ENCODE results near the gene GDF2. TPM values are rescaled to one million over a fixed set of nuclear protein-coding genes. Genes with fewer than 3 reads are reported as not detected.

GDF2 gene
- polyA plus RNA-seq, 1 donor = not detected

- peak; percentile 60 for DNase-seq
These were observed 10.2 kb upstream of the GDF2 start for GRCh38 chr10:47311932-47312662.

DNA sequence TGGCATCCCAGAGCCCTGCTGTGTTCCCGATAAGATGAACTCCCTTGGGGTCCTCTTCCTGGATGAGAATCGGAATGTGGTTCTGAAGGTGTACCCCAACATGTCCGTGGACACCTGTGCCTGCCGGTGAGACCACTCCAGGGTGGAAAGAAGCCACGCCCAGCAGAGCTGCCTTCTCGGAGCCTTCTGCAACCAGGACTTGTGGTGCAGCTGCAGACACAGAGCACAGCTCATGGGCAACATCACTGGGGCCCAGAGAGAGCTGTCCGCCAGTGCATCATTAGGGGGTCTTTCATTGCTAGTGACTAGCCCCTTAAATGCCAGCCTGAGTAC, 9.6 kb upstream of the GDF2 start:
- no peak for DNase-seq

GRCh38 chr10:47314416-47314970, 7.8 kb upstream of the GDF2 start:
- DNase-seq = no peak

- peak; percentile 21 for DNase-seq
These were observed 6.8 kb upstream of the GDF2 start for GRCh38 chr10:47315421-47315820.

DNA sequence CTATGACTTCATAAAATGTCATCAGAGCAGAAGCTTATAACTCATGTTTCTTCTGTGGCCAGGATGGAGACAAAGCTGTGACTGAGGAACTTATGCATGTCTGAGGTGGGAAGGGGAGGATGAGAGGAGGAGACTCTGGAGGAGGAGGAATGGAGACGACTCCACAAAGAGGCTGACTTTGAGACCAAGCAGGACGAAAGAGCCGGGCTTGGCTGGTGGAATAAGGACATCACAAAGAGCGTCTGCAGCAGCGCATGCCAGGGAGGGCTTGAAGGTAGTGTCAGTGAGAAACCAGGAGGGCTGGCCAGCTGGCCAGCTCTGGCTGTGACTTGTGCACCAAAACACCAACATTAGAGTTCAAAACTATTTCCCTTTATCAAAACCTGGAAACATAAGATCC, 6.1 kb upstream of the GDF2 start:
- DNase-seq = no peak

DNA sequence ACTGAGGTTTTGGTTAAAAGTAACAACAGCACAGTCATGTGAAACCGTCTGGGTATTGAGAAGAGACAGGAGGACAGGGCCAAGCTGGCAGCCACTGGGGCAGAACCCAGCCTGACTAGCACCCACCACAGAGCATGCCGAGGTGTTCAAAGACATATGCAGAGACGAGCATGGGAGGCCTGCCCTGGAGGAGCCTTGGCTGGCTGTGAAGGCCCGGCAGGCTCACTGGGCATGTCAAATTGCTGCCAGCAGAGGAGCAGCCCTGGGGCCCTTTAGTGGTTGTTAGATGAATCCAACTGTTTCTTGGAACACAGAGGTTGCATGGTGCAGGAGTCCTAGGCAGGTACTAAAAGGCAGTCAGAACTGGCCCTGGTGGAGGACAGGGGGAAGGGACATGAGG, 5.0 kb upstream of the GDF2 start:
- no peak for DNase-seq

GRCh38 chr10:47318706-47319105, 3.5 kb upstream of the GDF2 start:
- DNase-seq = no peak

DNA sequence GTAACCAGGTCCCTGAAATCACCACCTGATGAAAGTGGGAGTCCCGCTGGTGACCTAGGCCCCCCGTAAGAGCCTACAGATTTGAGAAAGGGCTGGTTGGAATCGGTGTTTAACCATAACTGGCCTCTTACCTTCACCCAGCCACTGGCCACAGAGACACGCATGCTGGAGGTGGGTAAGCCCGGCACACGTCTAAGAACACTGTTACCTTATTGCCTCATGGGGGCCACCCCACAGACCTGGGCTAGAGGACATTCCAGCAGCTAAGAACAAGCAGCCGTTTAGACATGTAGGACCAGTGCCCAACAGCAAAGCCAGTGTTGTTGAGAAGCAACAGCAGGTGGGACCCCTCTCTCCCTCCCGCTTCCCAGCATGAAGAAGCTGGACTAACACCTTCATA, 2.5 kb upstream of the GDF2 start:
- DNase-seq = no peak

- DNase-seq = no peak
These were observed 1.4 kb upstream of the GDF2 start for GRCh38 chr10:47320812-47321211.

- DNase-seq = no peak
These were observed 596 bp upstream of the GDF2 start for GRCh38 chr10:47321521-47322195.

GRCh38 chr10:47323087-47323486, 833 bp downstream of the GDF2 start:
- no peak for DNase-seq

- no peak for DNase-seq
These were observed 1.5 kb downstream of the GDF2 start for GRCh38 chr10:47323636-47324296.

DNA sequence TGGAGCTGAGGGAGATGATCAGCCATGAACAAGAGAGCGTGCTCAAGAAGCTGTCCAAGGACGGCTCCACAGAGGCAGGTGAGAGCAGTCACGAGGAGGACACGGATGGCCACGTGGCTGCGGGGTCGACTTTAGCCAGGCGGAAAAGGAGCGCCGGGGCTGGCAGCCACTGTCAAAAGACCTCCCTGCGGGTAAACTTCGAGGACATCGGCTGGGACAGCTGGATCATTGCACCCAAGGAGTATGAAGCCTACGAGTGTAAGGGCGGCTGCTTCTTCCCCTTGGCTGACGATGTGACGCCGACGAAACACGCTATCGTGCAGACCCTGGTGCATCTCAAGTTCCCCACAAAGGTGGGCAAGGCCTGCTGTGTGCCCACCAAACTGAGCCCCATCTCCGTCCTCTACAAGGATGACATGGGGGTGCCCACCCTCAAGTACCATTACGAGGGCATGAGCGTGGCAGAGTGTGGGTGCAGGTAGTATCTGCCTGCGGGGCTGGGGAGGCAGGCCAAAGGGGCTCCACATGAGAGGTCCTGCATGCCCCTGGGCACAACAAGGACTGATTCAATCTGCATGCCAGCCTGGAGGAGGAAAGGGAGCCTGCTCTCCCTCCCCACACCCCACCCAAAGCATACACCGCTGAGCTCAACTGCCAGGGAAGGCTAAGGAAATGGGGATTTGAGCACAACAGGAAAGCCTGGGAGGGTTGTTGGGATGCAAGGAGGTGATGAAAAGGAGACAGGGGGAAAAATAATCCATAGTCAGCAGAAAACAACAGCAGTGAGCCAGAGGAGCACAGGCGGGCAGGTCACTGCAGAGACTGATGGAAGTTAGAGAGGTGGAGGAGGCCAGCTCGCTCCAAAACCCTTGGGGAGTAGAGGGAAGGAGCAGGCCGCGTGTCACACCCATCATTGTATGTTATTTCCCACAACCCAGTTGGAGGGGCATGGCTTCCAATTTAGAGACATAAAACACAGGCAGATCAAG, 3.3 kb downstream of the GDF2 start:
- DNase-seq = no peak

GRCh38 chr10:47326306-47326926, 4.2 kb downstream of the GDF2 start:
- DNase-seq = no peak

GRCh38 chr10:47326927-47327330, 4.7 kb downstream of the GDF2 start:
- DNase-seq = no peak

- no peak for DNase-seq
These were observed 7.6 kb downstream of the GDF2 start for GRCh38 chr10:47329855-47330254.

DNA sequence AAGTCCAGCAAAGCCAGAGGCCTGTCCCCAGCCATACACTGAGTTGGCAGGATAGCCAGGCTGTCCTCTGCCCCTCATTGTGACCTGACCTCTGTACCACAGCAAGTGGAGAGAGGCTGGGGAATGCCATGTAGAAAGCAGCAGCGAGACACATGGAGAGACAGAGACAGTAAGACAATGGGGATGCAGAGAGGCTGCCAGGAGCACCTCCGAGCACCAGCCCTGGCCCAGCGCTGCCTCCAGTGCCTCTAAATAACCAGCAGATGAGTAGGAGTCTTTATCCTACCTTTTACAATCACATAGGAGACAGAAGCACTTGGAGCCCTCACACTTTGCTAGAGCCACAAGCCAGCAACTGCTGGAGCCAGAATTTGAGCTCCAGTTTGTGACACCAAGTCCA, 8.1 kb downstream of the GDF2 start:
- no peak for DNase-seq

DNA sequence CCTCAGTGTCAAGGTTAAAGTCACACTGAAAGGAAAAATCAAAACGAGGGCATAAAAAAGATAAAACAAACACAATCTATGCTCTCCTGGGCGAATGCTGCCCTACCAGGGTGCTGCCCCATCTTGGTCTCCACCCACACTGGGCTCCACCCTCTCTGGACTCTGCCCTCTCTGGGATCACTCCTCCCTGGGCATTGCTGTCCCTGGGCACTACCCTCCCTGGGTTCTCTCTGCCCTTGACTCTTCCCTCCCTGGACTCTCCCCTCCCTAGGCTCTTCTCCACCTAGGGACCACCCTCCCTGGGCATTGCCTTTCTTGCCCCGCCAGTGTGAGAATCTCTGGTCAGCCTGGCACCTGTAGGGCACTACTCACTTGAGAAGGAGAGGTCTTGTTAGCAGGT, 8.6 kb downstream of the GDF2 start:
- no peak for DNase-seq

DNA sequence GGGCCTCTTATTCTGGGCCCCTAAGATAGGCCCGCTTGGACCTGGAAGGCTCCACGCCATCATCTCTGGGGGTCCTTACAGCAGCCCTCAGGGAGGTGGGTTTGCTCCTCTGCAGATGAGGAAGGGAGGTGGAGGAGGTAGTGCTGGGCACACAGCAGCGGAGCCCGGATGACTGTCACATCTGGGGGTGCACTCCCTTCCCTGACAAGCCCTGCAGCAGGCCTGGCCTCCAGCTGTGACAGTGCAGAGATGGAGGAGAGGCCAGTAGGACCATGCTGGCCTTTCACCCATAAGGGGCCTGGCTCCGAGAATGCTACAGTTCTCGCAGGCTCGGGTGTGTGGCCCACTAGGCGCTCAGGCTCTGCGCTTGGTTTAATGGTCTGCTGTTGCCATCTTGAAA, 9.2 kb downstream of the GDF2 start:
- no peak for DNase-seq

GRCh38 chr10:47331954-47332353, 9.7 kb downstream of the GDF2 start:
- no peak for DNase-seq

DNA sequence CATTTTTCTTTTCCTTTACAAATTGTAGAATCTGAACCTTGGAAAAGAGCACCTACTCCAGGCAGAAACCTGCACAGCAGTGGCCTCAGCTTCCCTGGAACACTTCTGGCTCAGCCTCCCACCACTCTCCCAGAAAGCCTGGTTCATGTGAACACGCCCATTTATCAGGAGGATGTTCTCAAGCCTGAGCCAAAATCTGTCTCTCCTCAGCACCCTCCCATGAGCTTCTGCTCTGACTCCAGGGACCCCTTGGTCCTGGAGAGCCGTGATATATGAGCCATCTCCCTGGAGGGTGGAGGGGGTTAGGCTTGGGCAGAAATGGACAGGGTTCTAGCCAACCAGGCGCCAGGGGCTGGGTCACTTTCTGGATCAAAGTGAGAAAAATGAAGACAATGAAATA, 10.1 kb downstream of the GDF2 start:
- no peak for DNase-seq

DNA sequence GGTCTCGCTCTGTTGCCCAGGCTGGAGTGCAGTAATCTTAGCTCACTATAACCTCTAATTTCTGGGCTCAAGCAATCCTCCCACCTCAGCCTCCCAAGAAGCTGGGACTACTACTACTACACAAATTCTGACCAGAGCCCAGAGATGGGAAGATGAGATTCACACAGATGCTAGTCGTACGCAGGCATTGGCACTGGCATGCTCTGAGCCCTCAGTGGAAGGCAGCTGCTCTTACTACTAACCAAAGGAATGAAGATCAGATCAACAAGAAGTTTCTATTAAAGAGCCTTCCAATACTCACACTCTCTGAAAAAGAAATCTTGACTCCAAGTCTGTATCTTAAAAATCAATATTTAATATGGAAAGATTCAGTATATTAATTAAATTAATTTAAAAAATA, 10.7 kb downstream of the GDF2 start:
- DNase-seq = no peak
